Endodermal cell (in vitro differentiated cells): ENCODE results near the gene CCM2. TPM values are rescaled to one million over a fixed set of nuclear protein-coding genes. Genes with fewer than 3 reads are reported as not detected.

Source experiments
- DNase-seq: peaks from one replicate; pipeline ENCODE4 v3.0.0-alpha.2; 2017
- H3K27ac ChIP-seq: 2 replicates; pipeline ENCODE4 v1.5.1; 2013; ENCODE audit warnings: mild to moderate bottlenecking, low read depth, low read length, moderate library complexity
- H3K27me3 ChIP-seq: 2 replicates; pipeline ENCODE4 v1.6.1; 2013; ENCODE audit warnings: mild to moderate bottlenecking, low read length, moderate library complexity; ENCODE audit not compliant: insufficient read depth, control insufficient read depth, poor library complexity, severe bottlenecking
- H3K36me3 ChIP-seq: 2 replicates; pipeline ENCODE4 v1.7.0; 2013; ENCODE audit warnings: mild to moderate bottlenecking, low read length, moderate library complexity; ENCODE audit not compliant: control insufficient read depth, insufficient read depth
- H3K4me1 ChIP-seq: one replicate; pipeline ENCODE4 v1.7.0; 2013; ENCODE audit warnings: low read length; ENCODE audit not compliant: control insufficient read depth, insufficient read depth
- H3K4me3 ChIP-seq: 2 replicates; pipeline ENCODE4 v1.5.1; 2013; ENCODE audit warnings: mild to moderate bottlenecking, low read length, moderate library complexity
- H3K9ac ChIP-seq: 2 replicates; pipeline ENCODE4 v1.6.1; 2013; ENCODE audit warnings: mild to moderate bottlenecking, low read length, moderate library complexity; ENCODE audit not compliant: poor library complexity, severe bottlenecking; ENCODE audit errors: extremely low read depth
- H3K9me3 ChIP-seq: 2 replicates; pipeline ENCODE4 v1.6.1; 2013; ENCODE audit warnings: mild to moderate bottlenecking, low read length, moderate library complexity; ENCODE audit not compliant: control insufficient read depth
- H3K27ac Mint-ChIP-seq: 2 replicates; pipeline ENCODE4 v1.8.0; 2020; ENCODE audit warnings: mixed read lengths
- H3K27me3 Mint-ChIP-seq: 2 replicates; pipeline ENCODE4 v1.8.0; 2021; ENCODE audit warnings: mild to moderate bottlenecking, mixed read lengths; ENCODE audit not compliant: insufficient read depth
- H3K36me3 Mint-ChIP-seq: 2 replicates; pipeline ENCODE4 v1.8.0; 2020; ENCODE audit warnings: low read depth, mixed read lengths
- H3K4me1 Mint-ChIP-seq: 2 replicates; pipeline ENCODE4 v1.8.0; 2020; ENCODE audit warnings: mixed read lengths
- H3K4me3 Mint-ChIP-seq: 2 replicates; pipeline ENCODE4 v1.8.0; 2020; ENCODE audit warnings: mild to moderate bottlenecking, moderate library complexity, mixed read lengths
- H3K9me3 Mint-ChIP-seq: 2 replicates; pipeline ENCODE4 v1.8.0; 2020; ENCODE audit warnings: mild to moderate bottlenecking, mixed read lengths
- CTCF ChIP-seq: fragments of 200-600 bp; sonication (generic); conservative IDR thresholded peaks from 2 replicates; pipeline ENCODE4 v1.5.0; 2021; ENCODE audit warnings: antibody characterized with exemption, mild to moderate bottlenecking
- WGBS, 2 experiments: methylation state at CpG; one replicate each; pipeline versions ENCODE4 v1.1.5 to v1.1.7; 2013; ENCODE audit warnings: missing lambda C conversion rate in 2 of 2, mixed read lengths in 1 of 2; ENCODE audit not compliant: insufficient coverage in 1 of 2, insufficient read length in 1 of 2; 5-methylcytosine and 5-hydroxymethylcytosine counted together
- total RNA-seq, 2 donors: library from RNA; stranded (reverse); fragmentation: NEBNext Ultra II Directional in 1 of 2; extraction: Animal tissue kit (Norgen Biotek cat#: 25700) in 1 of 2; gene quantifications; 2 replicates in 1 of 2; 3 replicates in 1 of 2; pipeline ENCODE4 v1.2.1, GENCODE V29; 2021

The CCM2 gene
- total RNA-seq, 2 donors from 2014 or later, result 37.4 to 38.1 TPM

GRCh38 chr7:45106820-45107219 lies 106.8 kb downstream of the CCM2 start:
- no peak for TF ChIP-seq CTCF

GRCh38 chr7:45107356-45107755 lies 107.4 kb downstream of the CCM2 start:
- Mint-ChIP-seq H3K4me3 (no peak overlapping the region), H3K27ac (no peak overlapping the region), H3K36me3 (peaks cover 57% of the 10 kb centered on the region), H3K4me1 (peaks cover 6% of the 10 kb centered on the region), H3K9me3 (no peaks in the 10 kb centered on the region), H3K27me3 (no peaks in the 10 kb centered on the region)
- H3K27me3 ChIP-seq, result no peaks in the 10 kb centered on the region
- WGBS, 2 experiments, result 89 to 100% methylated on average over 1 to 3 of the region's 3 CpGs
- no peak overlapping the region for H3K9ac ChIP-seq
- no peaks in the 10 kb centered on the region for H3K4me1 ChIP-seq
- no peak for TF ChIP-seq CTCF
- no peak overlapping the region for H3K27ac ChIP-seq
- H3K4me3 ChIP-seq, result no peak overlapping the region
- DNase-seq, result no peak
- no peaks in the 10 kb centered on the region for H3K9me3 ChIP-seq
- H3K36me3 ChIP-seq, result peaks cover 71% of the 10 kb centered on the region

More at GRCh38 chr7:45106820-45107219, 106.8 kb downstream of the CCM2 start:
- H3K9me3 ChIP-seq, result no peaks in the 10 kb centered on the region
- no peak overlapping the region for H3K4me3 ChIP-seq
- Mint-ChIP-seq H3K9me3 (no peaks in the 10 kb centered on the region), H3K27ac (no peak overlapping the region), H3K4me3 (no peak overlapping the region), H3K36me3 (peaks cover 62% of the 10 kb centered on the region), H3K4me1 (peaks cover 6% of the 10 kb centered on the region), H3K27me3 (no peaks in the 10 kb centered on the region)
- H3K9ac ChIP-seq, result no peak overlapping the region
- peaks cover 75% of the 10 kb centered on the region for H3K36me3 ChIP-seq
- DNase-seq, result peak; percentile 27
- no peak overlapping the region for H3K27ac ChIP-seq
- no peaks in the 10 kb centered on the region for H3K27me3 ChIP-seq
- H3K4me1 ChIP-seq, result no peaks in the 10 kb centered on the region
- WGBS, 2 experiments, result 82 to 100% methylated on average over 3 to 8 of the region's 8 CpGs

DNA sequence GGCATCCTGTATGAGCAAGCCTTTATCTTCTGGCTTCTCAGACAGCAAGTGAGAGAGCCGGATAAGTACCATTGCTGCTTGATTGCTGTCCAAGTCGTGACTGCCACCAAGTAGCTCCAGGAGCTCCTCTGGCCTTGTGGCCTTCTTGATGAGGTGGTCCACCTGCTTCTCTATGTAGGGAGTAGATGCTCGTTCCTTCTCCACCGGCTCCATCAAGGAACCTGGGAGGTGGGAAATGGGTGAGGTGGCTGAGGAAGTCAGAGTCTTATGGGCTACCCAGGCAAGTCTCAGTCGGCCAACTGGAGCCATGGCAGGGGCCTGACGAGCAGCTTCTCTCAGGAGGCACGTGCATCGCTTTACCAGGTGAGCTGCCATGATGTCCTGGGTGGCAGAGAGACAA lies 108.9 kb downstream of the CCM2 start:
- Histone ChIP-seq H3K27ac (no peak overlapping the region), H3K4me3 (no peak overlapping the region), H3K9me3 (no peaks in the 10 kb centered on the region), H3K27me3 (peaks cover 6% of the 10 kb centered on the region), H3K9ac (no peak overlapping the region), H3K4me1 (no peaks in the 10 kb centered on the region), H3K36me3 (peaks cover 56% of the 10 kb centered on the region)
- no peak overlapping the region for H3K4me3 Mint-ChIP-seq
- H3K9me3 Mint-ChIP-seq, result no peaks in the 10 kb centered on the region
- no peak overlapping the region for H3K27ac Mint-ChIP-seq
- no peak for TF ChIP-seq CTCF
- peaks cover 6% of the 10 kb centered on the region for H3K4me1 Mint-ChIP-seq
- peaks cover 47% of the 10 kb centered on the region for H3K36me3 Mint-ChIP-seq
- peak; percentile 23 for DNase-seq
- peaks cover 3% of the 10 kb centered on the region for H3K27me3 Mint-ChIP-seq
- WGBS, 2 experiments, result 96 to 100% methylated on average over 5 to 8 of the region's 8 CpGs
